Measurements from ENCODE around the gene CLDN20.

The CLDN20 gene

GRCh38 chr6:155245193-155245592 lies 18.6 kb upstream of the CLDN20 start:
- no peak for DNase-seq (ENCODE audit: low spot score)

GRCh38 chr6:155245831-155246230 lies 18.0 kb upstream of the CLDN20 start:
- DNase-seq (ENCODE audit: low spot score) = no peak

- no peak for DNase-seq (ENCODE audit: low spot score)
These were observed 17.0 kb upstream of the CLDN20 start for GRCh38 chr6:155246825-155247224.

GRCh38 chr6:155247618-155248007 lies 16.2 kb upstream of the CLDN20 start:
- DNase-seq (ENCODE audit: low spot score) = no peak

- peak; percentile 9 for DNase-seq (ENCODE audit: low spot score)
These were observed 15.5 kb upstream of the CLDN20 start for GRCh38 chr6:155248008-155249001.

GRCh38 chr6:155250701-155251381 lies 13.0 kb upstream of the CLDN20 start:
- DNase-seq (ENCODE audit: low spot score) = no peak

- no peak for DNase-seq (ENCODE audit: low spot score)
These were observed 11.2 kb upstream of the CLDN20 start for GRCh38 chr6:155252581-155252980.

GRCh38 chr6:155253337-155253736 lies 10.5 kb upstream of the CLDN20 start:
- DNase-seq (ENCODE audit: low spot score) = no peak

- no peak for DNase-seq (ENCODE audit: low spot score)
These were observed 9.7 kb upstream of the CLDN20 start for GRCh38 chr6:155254139-155254538.

GRCh38 chr6:155256122-155256795 lies 7.6 kb upstream of the CLDN20 start:
- DNase-seq (ENCODE audit: low spot score) = no peak

- DNase-seq (ENCODE audit: low spot score) = no peak
These were observed 6.0 kb upstream of the CLDN20 start for GRCh38 chr6:155257796-155258195.

GRCh38 chr6:155259204-155259603 lies 4.6 kb upstream of the CLDN20 start:
- DNase-seq (ENCODE audit: low spot score) = no peak

GRCh38 chr6:155259897-155260296 lies 3.9 kb upstream of the CLDN20 start:
- no peak for DNase-seq (ENCODE audit: low spot score)

- DNase-seq (ENCODE audit: low spot score) = no peak
These were observed 3.1 kb upstream of the CLDN20 start for GRCh38 chr6:155260686-155261085.

GRCh38 chr6:155261111-155261900 lies 2.5 kb upstream of the CLDN20 start:
- no peak for DNase-seq (ENCODE audit: low spot score)

- no peak for DNase-seq (ENCODE audit: low spot score)
These were observed 1.2 kb upstream of the CLDN20 start for GRCh38 chr6:155262655-155263054.

GRCh38 chr6:155264693-155265320 lies 994 bp downstream of the CLDN20 start:
- DNase-seq (ENCODE audit: low spot score) = no peak

- no peak for DNase-seq (ENCODE audit: low spot score)
These were observed 2.2 kb downstream of the CLDN20 start for GRCh38 chr6:155265843-155266535.

- DNase-seq (ENCODE audit: low spot score) = no peak
These were observed 3.6 kb downstream of the CLDN20 start for GRCh38 chr6:155267411-155267810.

GRCh38 chr6:155268088-155268867 lies 4.5 kb downstream of the CLDN20 start:
- DNase-seq (ENCODE audit: low spot score) = peak; percentile 13

All from LoVo (cell line).